ENCODE results near the gene KRT71. TPM values are rescaled to one million over a fixed set of nuclear protein-coding genes. Genes with fewer than 3 reads are reported as not detected.

The KRT71 gene
- polyA plus RNA-seq, 1 donor from 2014 or later = not detected

DNA sequence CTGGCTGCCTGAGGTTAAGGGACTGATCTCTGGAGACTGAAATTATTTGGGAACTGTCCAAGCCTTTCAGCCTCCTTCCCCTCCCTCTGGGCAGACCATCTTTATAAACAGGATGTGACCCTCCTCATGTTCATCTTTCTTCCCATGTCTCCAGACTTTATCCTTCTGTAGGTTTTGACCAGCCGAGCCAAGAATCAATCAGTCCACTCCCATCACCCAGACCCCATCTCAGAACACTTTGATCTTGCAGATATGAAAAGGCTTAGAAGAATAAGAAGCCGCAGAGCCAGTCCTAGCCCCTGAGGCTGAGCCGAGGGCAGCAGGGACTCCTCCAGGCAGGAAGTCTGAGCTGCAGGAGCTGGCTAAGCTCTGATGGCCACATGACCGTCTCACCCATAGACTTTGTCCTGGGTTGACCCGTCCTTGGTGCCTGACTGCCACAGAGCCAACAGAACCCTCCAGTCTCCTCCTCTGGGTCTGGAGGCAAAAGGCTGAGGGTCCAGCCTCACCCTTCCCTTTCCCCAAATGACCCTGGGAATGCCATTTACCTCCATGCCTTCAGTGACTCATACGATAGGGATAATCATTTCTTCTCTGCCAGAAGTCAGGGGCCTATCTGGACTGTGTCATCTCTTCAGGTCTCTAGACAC lies 1.6 kb downstream of the KRT71 start:
- Histone ChIP-seq H3K9me2 (ENCODE audit: insufficient read depth, low read length) (no peaks in the 10 kb centered on the region), H3K27me3 (ENCODE audit: insufficient read depth, low read depth, low read length) (no peaks in the 10 kb centered on the region), H3K36me3 (ENCODE audit: insufficient read depth, low read length) (no peaks in the 10 kb centered on the region), H3K4me3 (ENCODE audit: low read length) (no peak overlapping the region), H3F3A (ENCODE audit: insufficient read depth, low read length, poor library complexity, severe bottlenecking) (no peaks in the 10 kb centered on the region), H3K9me3 (ENCODE audit: low read length) (no peaks in the 10 kb centered on the region), H3K79me2 (replicated peaks; ENCODE audit: insufficient read depth, low read length) (no peaks in the 10 kb centered on the region), H2AFZ (ENCODE audit: low read depth, low read length) (no peak overlapping the region), H4K20me1 (ENCODE audit: insufficient read depth) (no peaks in the 10 kb centered on the region), H3K27ac (ENCODE audit: low read length) (no peak overlapping the region), H3K9ac (ENCODE audit: low read length) (no peak overlapping the region), H3K4me2 (ENCODE audit: low read length) (no peak overlapping the region)
- TF ChIP-seq TAF1 (IDR thresholded peaks at IDR 0.05; ENCODE audit: low read depth) = no peak
- no peak for TF ChIP-seq REST (IDR thresholded peaks at IDR 0.05; ENCODE audit: borderline replicate concordance)
- TF ChIP-seq CTCF (IDR thresholded peaks at IDR 0.05; ENCODE audit: poor library complexity, severe bottlenecking) = no peak
- no peak for TF ChIP-seq EP300 (conservative IDR thresholded peaks at IDR 0.05; ENCODE audit: poor library complexity, severe bottlenecking)
- no peak for TF ChIP-seq SMC3 (conservative IDR thresholded peaks at IDR 0.05; ENCODE audit: poor library complexity)
- TF ChIP-seq RAD21 (conservative IDR thresholded peaks at IDR 0.05) = no peak
- TF ChIP-seq POLR2AphosphoS5 (IDR thresholded peaks at IDR 0.05) = no peak
- no peak for TF ChIP-seq MXI1 (conservative IDR thresholded peaks at IDR 0.05; ENCODE audit: poor library complexity, severe bottlenecking)
- TF ChIP-seq EZH2 (IDR thresholded peaks at IDR 0.05; ENCODE audit: borderline replicate concordance, insufficient read depth, low read length, poor library complexity, severe bottlenecking) = no peak

- H3K9ac ChIP-seq (ENCODE audit: low read length) = no peak overlapping the region
- no peaks in the 10 kb centered on the region for H3K36me3 ChIP-seq (ENCODE audit: insufficient read depth, low read length)
- no peaks in the 10 kb centered on the region for H3K9me2 ChIP-seq (ENCODE audit: insufficient read depth, low read length)
- no peaks in the 10 kb centered on the region for H3K27me3 ChIP-seq (ENCODE audit: insufficient read depth, low read depth, low read length)
- no peaks in the 10 kb centered on the region for H3K79me2 ChIP-seq (replicated peaks; ENCODE audit: insufficient read depth, low read length)
- TF ChIP-seq SMC3 (conservative IDR thresholded peaks at IDR 0.05; ENCODE audit: poor library complexity) (no peak), EZH2 (IDR thresholded peaks at IDR 0.05; ENCODE audit: borderline replicate concordance, insufficient read depth, low read length, poor library complexity, severe bottlenecking) (no peak), MXI1 (conservative IDR thresholded peaks at IDR 0.05; ENCODE audit: poor library complexity, severe bottlenecking) (no peak), POLR2AphosphoS5 (IDR thresholded peaks at IDR 0.05) (no peak), CTCF (IDR thresholded peaks at IDR 0.05; ENCODE audit: poor library complexity, severe bottlenecking) (no peak), TAF1 (IDR thresholded peaks at IDR 0.05; ENCODE audit: low read depth) (no peak), REST (IDR thresholded peaks at IDR 0.05; ENCODE audit: borderline replicate concordance) (no peak), EP300 (conservative IDR thresholded peaks at IDR 0.05; ENCODE audit: poor library complexity, severe bottlenecking) (no peak), RAD21 (conservative IDR thresholded peaks at IDR 0.05) (no peak)
- no peak overlapping the region for H3K4me2 ChIP-seq (ENCODE audit: low read length)
- H3K9me3 ChIP-seq (ENCODE audit: low read length) = no peaks in the 10 kb centered on the region
- no peaks in the 10 kb centered on the region for H3F3A ChIP-seq (ENCODE audit: insufficient read depth, low read length, poor library complexity, severe bottlenecking)
- H2AFZ ChIP-seq (ENCODE audit: low read depth, low read length) = no peak overlapping the region
- no peak overlapping the region for H3K4me3 ChIP-seq (ENCODE audit: low read length)
- no peaks in the 10 kb centered on the region for H4K20me1 ChIP-seq (ENCODE audit: insufficient read depth)
- no peak overlapping the region for H3K27ac ChIP-seq (ENCODE audit: low read length)
Measured at GRCh38 chr12:52546126-52546525, 6.8 kb downstream of the KRT71 start.
